T-helper 9 cell (primary cell): Measurements from ENCODE around the gene PEMT.

Experiments used
- DNase-seq: peaks from one replicate; pipeline ENCODE4 v3.0.0-alpha.2; 2020

The PEMT gene

DNA sequence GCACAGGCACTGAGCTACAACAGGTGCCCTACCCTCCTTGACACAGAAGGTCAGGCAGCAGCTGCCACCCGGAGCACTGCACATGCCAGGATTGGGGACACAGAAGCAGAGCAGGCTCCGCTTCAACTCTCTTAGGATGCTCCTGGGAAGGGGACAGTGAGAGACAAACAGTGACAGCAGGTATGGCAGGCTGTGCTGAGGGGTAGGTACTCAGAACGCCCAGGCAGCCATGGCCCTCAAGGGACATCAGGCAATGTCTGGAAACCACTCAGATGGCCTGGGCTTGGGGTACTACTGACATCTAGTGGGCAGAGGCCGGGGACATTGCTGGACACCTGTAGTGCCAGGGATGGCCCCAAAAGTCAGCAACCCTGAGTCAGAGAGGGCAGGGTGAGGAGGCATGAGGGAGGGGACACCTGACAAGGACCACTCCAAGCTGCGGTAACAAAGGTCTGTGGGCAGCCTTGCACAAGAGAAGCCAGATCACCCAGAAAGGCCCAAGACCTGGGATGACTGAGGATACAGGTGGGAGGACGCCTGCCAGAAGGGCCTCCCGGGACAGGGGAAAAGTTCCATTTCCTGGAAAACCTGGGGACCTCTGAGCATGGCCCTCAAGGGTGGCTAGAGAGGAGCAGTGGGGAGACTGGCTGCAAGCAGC is 21.2 kb downstream of the PEMT start:
- no peak for DNase-seq

DNA sequence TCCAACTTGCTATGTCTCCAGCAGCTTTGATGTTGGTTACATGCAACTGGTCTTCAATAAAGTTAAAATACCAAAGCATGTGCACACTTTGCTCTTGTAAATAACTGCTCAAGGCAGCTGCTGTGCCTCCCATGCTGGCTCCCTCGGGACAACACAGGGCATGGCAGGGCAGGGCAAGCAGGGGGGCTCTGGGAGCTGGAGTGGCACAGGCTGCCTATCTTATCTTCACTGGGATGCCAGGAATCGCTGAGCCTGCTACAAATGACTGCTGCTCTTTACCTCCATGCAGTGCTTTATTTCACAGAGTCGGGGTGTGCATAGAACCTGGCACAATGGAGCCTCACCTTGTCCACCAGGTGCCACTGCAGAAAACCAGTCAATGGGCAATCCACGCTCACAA is 21.8 kb downstream of the PEMT start:
- DNase-seq: no peak

DNA sequence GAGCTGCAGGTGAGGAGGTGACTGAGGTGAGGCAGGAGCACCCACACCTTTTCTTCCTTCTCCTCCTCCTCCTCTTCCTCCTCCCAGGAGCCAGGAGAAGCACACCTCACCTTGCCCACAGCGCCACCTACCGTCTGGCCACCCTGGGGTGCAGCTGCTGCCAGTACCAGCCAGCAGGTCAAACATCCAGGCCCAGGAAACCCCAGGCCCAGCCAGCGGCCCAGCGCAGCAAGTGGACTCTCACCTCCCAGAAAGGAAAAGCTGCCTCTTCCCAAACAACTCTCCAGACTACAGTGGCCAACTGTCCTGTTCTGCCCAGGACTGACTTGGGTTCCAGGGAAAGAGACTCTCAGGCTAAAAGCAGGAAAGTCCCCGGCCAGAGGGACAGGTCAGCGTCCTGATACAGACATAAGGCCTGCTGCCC is 22.7 kb downstream of the PEMT start:
- DNase-seq: peak; percentile 50

DNA sequence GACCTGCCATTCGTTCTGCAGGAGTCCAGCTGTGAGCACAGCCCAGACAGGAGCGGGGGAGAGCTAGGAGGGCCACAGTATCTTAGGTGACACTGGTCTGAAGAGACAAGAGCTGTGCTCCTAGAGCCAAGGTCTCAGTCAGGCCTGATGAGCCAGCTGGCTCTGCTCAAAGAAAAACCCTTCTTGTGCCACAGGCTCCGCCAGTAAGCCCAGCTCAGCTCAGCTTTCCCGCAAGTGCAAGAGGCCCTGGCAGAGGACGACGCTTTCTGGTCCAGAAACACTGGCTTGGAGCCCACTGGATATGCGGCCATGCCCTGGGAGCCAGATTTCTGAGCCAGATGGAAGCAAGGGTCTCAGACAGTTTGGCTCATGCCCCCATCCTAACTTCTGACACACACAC is 23.9 kb downstream of the PEMT start:
- no peak for DNase-seq

DNA sequence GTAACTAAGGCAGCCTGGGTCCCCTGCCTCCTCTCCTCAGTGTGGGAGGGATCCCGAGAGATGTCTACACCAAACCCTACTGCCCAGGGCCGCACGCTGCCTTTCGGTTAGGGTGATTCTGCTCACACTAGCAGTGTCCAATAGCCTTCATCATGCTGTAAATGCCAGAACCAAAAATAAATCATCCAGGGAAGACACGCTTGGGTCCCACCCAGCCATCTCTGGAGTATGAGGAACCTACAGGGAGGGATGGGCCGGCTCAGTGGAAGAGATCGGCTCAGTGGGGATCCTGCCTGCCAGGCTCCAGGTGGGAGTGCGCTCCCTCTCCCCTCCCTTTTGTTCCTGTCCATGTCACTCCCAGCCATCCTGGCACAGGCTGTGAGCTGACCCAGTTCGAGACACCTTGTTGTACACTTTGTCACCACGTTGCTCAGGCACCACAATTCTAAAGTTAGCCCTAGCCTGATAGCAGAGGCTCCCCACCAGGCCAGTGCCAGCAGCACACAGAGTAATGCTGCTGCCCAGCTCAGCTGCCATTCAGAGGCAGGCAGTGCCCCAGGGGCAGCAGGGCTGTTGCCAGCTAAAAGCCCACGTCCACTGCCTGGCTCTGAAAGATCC is 24.5 kb downstream of the PEMT start:
- DNase-seq: no peak

DNA sequence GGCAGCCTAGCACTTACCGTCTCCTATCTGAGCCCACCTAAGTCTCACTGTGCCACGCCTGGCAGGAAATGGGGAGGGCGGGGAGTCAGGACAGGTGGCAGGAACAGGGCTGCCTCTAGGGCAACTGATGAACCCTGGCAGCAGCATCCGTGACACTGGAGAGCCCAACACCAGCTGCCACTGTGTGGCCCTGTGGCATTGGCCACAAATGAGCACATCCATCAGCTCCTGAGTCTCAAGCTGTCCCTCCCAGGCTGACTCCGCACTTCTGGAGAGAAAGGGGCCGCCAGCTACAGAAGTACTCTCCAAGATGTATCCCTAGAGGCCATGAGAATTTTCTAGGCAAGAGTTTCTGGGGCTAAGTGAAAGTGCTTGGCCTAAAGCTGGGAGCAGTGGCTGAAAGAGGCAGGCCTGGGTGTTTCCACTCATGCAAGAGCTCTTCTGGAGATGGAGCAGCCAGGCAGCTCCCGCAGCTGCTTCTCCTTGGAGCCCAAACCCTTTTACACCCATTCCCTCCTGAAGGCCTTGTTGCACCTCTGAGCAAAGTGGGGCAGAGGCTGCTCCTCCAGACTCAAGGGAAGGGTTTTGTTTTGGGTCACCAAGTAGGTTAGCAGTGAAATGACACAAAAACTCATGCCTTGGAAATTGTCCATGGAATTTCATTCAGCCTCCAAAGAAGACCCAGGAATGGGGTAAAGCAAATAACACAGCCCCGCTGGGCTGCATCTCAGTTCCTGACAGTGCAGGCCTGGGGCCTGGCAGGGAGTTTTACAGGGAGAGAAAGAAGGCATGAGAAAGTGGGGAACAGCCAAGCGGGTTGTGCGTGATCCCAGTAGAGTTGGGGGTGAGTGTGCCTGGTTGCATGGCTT is 25.8 kb downstream of the PEMT start:
- DNase-seq: no peak

DNA sequence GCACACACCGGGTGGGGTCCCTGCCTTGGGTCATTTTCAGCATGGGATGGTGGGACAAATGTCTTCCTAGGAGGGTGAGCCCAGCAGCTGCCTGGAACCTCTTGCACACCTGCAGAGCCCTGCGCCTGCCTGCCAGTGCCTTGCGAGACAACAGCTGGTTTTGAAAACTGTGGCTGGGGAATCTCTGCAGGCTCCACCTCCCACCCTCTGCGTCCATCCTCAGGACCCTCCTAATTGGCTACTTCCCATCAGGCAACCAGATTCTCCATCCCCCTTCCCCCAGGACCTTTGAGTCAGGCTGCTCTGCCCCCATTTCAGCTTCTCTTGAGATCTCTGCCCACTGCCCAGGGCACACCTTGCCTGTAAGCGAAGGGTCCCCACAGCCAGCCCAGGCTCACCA is 26.6 kb downstream of the PEMT start:
- DNase-seq: no peak

DNA sequence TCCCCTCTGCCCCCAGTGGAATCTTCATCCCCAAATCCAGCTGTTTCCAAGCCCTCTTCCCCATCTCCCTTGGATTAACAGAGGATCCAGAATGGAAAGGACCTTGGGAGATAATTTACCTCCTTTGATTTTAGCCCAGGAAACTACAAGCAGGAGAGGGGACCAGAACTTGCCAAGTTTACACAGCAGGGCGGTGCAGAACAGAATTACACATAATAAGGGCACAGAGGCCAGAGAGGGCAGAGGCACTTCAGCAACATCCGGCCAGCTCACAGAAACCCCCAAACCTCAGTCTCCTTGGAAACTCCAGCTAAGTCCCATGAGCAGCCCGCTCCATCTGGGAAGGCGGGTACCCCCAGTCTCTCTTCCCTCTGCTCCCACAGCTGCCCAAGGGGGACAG is 27.2 kb downstream of the PEMT start:
- no peak for DNase-seq

DNA sequence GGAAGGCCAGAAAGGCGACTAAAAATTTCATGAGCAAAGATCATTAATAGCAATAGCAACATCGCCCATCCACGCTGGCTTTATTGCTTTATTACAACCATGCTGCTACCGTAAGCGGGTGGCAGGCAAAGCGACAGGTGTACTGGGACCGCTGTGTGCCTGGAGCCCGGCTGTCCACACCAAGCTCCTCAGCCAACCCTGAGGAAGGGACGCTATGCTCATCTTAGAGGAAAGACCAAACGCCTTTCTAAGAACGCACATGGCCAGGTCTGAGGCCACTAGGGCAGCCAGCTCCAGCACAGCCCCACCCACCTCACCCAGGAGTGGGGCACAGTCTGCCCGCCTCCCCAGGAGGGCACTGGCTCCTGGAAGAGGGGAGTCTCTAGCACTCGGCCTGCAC is 28.0 kb downstream of the PEMT start:
- DNase-seq: no peak

DNA sequence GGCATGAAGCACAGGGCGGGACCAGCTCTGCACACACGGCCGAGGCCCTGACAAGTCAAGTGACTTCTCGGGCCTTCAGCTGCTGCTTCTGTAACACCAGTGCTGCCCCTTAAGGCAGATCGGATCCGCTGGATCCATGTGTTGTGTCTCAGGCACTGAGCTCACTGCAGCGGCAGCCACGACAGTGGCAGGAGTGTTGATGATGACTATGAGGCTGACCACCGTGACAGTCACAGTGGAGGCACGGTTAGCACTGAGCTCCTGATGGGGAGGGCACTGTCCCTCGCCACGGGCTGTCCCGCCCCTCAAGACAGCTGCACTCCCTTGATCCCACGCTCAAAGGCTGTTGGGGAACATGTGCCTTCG is 29.4 kb downstream of the PEMT start:
- no peak for DNase-seq

DNA sequence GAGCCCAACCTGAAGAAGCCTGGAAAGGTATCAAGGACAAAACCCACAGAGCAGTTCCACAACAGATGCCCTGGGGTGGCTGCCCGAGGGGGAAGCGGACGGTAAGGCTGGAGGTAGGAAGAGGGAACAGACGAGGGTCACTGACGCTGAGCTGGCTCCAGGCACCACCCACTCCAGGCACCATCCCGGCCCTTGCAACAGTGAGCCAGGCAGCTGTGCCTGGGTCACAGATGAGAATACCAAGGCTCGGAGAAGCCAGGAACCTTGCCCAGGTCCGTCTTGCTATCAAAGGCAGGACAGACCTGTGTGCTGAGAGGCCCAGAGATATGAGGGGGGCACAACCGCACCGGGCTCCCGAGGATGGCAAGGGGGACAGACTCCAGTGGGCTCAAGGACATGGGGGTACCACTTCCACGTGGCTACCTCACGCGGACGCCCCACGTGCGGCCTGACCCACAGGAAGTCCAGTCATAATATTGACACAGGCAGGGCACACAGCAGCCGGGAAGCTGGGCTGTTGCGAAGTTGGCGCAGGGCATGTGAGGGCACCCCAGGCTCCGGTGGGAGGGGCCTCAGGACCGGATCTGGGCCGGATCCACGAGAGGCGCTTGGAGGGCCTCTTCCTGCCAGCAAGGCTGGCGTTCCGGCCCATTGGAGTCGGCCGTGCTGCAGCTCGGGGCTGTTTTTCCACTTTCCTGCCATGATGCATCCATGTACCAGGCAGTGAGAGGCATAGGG is 29.9 kb downstream of the PEMT start:
- no peak for DNase-seq

DNA sequence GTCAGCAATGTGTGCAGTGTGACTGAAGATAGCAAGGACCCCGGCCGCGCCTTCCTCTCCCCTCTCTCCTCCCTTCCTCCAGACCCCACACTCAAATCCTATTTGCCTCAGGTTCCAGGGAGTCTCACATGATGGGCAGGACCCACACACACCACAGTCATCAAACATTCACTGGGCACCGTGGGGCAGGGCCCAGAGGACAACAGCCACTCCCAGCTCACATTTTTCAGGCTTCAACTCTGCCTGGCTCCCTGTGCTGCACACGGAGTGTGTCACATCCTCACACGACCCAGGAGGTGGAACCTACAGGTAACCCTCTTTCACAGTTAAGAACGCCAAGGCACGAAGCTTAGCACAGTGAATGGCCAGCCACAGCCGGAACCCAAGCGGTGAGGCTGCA is 30.5 kb downstream of the PEMT start:
- no peak for DNase-seq

DNA sequence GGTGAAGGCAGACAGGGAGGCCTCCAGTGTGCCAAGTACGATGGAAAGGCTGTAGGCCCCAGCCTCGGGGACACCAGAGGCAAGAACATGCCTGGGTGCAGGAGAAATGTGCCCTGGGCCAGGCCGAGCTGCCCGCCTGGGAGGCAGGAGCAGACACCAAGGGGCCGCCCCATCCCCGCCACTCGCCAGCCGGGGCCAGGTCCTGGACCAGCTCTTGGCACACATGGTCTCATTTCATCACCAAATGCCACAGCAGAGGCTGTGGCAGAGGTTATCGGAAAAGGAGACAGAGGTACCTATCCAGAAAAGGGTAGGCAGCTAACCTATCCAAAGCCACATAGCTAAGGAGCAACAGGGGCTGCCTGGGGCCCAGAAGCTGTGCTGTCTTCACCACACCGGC is 31.3 kb downstream of the PEMT start:
- no peak for DNase-seq

DNA sequence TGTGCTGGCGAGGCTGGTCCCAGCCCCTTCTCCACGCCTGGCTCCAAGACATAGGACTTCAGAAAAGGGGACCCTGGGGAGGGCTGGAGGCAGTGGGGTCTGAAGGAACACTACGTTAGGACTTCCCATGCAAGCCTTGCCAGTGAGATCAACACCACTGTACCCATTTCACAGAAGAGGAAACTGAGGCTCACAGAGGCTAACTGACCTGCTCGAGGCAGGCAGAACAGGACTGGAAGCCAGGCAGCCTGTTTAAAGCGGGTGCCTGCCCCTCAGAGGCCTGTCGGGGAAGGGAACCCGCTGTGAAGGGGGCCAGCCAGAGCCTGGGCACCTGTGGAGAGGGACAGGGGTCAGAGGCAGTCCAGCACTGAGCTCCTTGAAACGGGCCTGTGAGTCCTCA is 32.3 kb downstream of the PEMT start:
- DNase-seq: no peak

DNA sequence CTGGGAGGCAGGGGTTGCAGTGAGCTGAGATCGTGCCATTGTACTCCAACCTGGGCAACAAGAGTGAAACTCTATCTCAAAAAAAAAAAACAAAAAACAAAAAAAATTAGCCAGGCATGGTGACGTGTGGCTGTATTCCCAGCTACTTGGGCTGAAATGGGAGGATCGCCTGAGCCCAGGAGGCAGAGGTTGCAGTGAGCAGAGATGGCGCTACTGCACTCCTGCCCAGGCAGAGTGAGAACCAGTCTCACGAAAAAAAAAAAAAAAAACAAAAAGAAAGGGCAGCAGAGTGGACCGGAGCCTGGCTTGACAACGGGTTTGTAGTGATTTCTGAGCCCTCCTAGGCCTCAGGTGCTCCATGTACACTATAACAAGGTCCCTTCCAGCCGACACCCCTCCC is 33.1 kb downstream of the PEMT start:
- DNase-seq: no peak

DNA sequence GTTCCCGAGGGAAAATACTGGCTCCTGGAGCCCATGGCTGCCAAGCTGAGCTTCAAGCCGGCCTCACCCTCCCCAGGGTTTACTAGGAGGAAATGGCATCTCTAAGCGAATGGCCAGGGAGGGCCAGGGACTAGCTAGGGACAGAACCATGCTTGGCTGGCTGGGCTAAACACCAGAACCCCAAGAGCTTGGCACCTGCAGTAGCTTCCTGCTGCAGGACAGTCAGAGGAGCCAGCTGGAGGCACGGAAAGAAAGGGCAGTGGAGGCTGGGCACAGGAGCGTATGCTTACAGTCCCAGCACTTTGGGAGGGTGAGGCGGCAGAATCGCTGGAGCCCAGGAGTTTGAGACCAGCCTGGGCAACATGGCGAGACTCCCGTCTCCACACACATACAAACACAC is 33.7 kb downstream of the PEMT start:
- no peak for DNase-seq

DNA sequence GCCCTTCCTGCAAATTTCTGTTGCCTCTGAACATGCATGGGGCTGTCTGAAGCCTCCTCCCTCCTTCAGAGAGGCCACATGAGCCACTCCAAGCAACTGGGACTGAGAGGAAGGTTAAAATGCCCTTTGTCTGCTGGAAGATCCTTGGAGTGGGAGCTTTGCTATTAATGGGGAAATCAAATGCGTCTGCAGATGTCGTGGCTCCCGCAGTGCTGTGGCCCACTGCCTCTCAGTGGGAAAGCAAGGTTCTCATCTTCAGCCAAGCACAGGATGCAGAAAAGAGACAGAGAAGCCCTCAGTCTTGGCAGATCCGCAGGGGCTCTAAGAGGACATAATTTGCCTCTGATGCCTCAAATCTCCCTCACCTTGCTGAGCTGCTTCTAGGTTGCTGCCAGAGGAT is 34.8 kb downstream of the PEMT start:
- no peak for DNase-seq

DNA sequence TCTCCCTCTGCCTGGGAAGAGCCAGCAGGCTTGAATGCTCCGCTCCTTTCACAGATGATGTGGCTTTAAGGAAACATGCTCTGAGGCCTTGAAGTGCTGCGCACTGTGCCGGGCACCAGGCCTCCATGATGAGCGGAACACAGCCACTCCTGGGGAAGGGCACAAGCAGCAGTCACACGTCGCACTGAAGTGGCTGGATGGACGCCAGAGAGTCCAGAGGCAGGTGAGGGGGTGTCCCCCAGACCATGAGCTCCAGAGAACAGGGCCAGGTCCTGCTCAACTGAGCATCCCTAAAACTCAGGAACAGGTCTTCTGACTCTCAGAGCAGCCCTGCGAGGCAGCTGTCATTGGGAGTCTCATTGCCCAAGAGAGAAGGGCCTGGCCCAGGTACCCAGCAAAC is 35.6 kb downstream of the PEMT start:
- no peak for DNase-seq

DNA sequence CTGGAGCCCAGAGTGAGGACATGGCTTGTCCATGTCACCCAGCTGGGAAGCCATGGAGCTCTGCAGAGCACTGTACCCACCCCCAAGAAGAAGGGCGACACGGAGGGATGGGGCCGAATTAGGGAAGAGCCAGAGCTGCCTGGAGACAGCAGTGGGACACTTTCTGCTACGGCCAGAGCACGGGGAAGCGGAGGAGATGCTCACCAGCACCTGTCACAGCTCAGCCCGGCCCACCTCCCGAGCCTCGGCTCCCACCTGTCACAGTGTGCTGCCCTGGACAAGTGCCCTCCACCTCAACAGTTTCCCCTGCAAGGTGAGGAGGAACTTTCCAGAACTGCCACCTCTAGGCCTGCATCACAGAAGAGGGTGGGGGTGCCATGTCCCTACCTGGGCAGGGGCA is 36.4 kb downstream of the PEMT start:
- no peak for DNase-seq

DNA sequence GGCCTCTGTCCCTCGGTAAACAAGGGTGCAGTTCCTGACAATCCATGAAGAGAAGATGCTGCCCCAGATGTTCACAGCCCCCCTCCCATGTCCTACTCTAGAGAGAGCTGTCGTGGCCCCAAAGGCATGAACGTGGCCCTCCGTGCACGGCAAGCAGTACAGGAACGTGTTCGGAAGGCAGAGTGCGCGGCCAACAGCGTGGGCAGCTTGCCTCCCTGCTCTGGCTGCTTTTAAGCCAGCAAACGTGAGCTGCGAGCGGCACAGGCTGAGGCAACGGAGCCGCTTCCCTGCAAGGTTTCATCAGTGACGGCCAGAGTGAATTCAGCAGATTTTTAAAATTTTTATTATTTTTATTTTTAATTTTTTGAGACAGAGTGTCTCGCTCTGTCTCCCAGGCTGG is 37.2 kb downstream of the PEMT start:
- DNase-seq: no peak

DNA sequence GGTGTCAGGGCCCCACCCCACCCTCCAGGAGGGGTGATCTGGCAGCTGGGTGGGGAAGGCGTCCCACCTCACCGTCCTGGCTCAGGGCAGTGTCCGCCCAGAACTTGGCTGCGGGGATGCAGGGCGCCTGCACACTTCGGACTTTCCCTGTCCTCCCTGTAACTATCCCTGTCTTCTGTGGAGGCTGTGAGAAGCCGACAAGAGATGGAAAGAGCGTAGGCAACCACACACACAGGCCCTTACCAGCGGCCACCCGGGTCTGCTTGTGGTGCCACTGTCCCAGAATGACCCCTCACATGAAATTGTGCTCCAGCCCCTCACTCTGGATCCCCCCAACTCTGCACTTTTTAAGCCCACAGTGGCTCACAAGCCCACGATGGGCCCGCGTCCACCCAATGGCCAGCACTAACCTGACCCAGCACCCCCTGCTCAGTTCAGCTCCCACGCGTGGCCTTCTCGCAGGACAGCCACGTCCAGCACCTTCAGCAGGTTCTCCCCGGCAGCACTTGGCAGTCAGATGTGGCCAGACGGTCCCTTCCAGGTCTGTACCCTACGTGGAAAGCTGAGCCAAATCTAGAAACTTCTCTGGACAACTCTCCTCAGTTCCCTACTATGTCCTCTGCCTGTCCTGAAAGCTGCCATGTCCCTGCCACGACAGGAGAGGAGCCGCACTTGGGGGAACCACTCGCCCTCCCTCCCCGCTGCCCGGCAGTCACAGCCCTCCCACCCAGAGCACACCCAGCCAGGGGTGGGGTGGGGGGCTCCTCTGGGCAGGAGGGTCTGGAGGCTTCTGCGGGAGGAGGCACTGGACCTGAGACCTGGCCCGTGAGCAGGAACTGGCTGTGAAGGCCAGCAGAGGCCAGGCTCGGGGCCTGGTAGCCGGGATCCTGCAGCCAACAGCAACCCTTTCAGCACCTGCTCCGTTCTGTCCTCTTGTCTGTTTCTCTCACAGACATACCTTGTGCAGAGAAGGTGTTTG is 38.0 kb downstream of the PEMT start:
- no peak for DNase-seq
